Measurements from ENCODE around the gene MYH15. TPM values are rescaled to one million over a fixed set of nuclear protein-coding genes. Genes with fewer than 3 reads are reported as not detected.

The MYH15 gene
- total and polyA plus RNA-seq, 4 donors, result 0.01 to 0.08 (median 0.05) TPM; not detected in 1

GRCh38 chr3:108488631-108489030 is 21.8 kb downstream of the MYH15 start (continued):
- TF ChIP-seq REST (IDR thresholded peaks at IDR 0.05) (no peak), HNF4A (conservative IDR thresholded peaks at IDR 0.05) (no peak), ATF3 (IDR thresholded peaks at IDR 0.05) (no peak), JUND (IDR thresholded peaks at IDR 0.05) (no peak)

GRCh38 chr3:108487439-108487838 is 23.0 kb downstream of the MYH15 start:
- Histone ChIP-seq H3K9ac (ENCODE audit: low read depth in 1 of 2, low read length in 2 of 2) (no peak overlapping the region), H3K27ac (ENCODE audit: low read depth in 1 of 2, low read length in 2 of 2) (no peak overlapping the region), H3K4me1 (ENCODE audit: control insufficient read depth in 4 of 4, insufficient read depth in 4 of 4, low read length in 3 of 4) (no peaks in the 10 kb centered on the region), H3K4me3 (ENCODE audit: low read depth in 1 of 3, low read length in 3 of 3) (no peak overlapping the region), H3K36me3 (ENCODE audit: control insufficient read depth in 4 of 4, insufficient read depth in 3 of 4, low read depth in 1 of 4, low read length in 3 of 4) (no peaks in the 10 kb centered on the region), H3K27me3 (ENCODE audit: control insufficient read depth in 4 of 4, insufficient read depth in 4 of 4, low read length in 3 of 4) (no peaks in the 10 kb centered on the region), H3K9me3 (ENCODE audit: control insufficient read depth in 4 of 4, low read length in 3 of 4) (no peaks in the 10 kb centered on the region)
- 73% methylated on average over 2 of the region's 2 CpGs for WGBS
- TF ChIP-seq RXRA (IDR thresholded peaks at IDR 0.05) (no peak), SP1 (IDR thresholded peaks at IDR 0.05) (no peak), FOXA2 (IDR thresholded peaks at IDR 0.05) (no peak), HNF4A (conservative IDR thresholded peaks at IDR 0.05) (no peak)
- DNase-seq (ENCODE audit: low spot score), result no peak

- H3K27ac ChIP-seq (ENCODE audit: low read depth in 1 of 2, low read length in 2 of 2), result no peak overlapping the region
- no peaks in the 10 kb centered on the region for H3K27me3 ChIP-seq (ENCODE audit: control insufficient read depth in 4 of 4, insufficient read depth in 4 of 4, low read length in 3 of 4)
- no peak overlapping the region for H3K9ac ChIP-seq (ENCODE audit: low read depth in 1 of 2, low read length in 2 of 2)
- 52% methylated on average over 6 of the region's 6 CpGs for WGBS
- TF ChIP-seq FOXA1 (IDR thresholded peaks at IDR 0.05), result no peak
- no peaks in the 10 kb centered on the region for H3K36me3 ChIP-seq (ENCODE audit: control insufficient read depth in 4 of 4, insufficient read depth in 3 of 4, low read depth in 1 of 4, low read length in 3 of 4)
- no peak for DNase-seq (ENCODE audit: low spot score)
- no peaks in the 10 kb centered on the region for H3K9me3 ChIP-seq (ENCODE audit: control insufficient read depth in 4 of 4, low read length in 3 of 4)
- H3K4me3 ChIP-seq (ENCODE audit: low read depth in 1 of 3, low read length in 3 of 3), result no peak overlapping the region
- H3K4me1 ChIP-seq (ENCODE audit: control insufficient read depth in 4 of 4, insufficient read depth in 4 of 4, low read length in 3 of 4), result no peaks in the 10 kb centered on the region
These were observed 23.5 kb downstream of the MYH15 start for GRCh38 chr3:108486941-108487340.

- H3K9me3 ChIP-seq (ENCODE audit: control insufficient read depth in 4 of 4, low read length in 3 of 4), result no peaks in the 10 kb centered on the region
- WGBS, result 61% methylated on average over 3 of the region's 3 CpGs
- TF ChIP-seq EGR1 (IDR thresholded peaks at IDR 0.05; ENCODE audit: low read depth in 2 of 2), result no peak
- TF ChIP-seq HNF4A (conservative IDR thresholded peaks at IDR 0.05), result no peak
- no peak for TF ChIP-seq JUND (IDR thresholded peaks at IDR 0.05)
- TF ChIP-seq HNF4G (IDR thresholded peaks at IDR 0.05), result no peak
- no peak for TF ChIP-seq GABPA (IDR thresholded peaks at IDR 0.05 in 1 of 2, conservative IDR thresholded peaks at IDR 0.05 in 1 of 2)
- TF ChIP-seq RAD21 (IDR thresholded peaks at IDR 0.05), result no peak
- no peak for TF ChIP-seq CTCF (IDR thresholded peaks at IDR 0.05; ENCODE audit: low read depth, low read length, missing input control)
- no peak for TF ChIP-seq ATF3 (IDR thresholded peaks at IDR 0.05)
- no peak for TF ChIP-seq TAF1 (conservative IDR thresholded peaks at IDR 0.05)
- H3K9ac ChIP-seq (ENCODE audit: low read depth in 1 of 2, low read length in 2 of 2), result no peak overlapping the region
- no peak overlapping the region for H3K4me3 ChIP-seq (ENCODE audit: low read depth in 1 of 3, low read length in 3 of 3)
- no peak for DNase-seq (ENCODE audit: low spot score)
- no peaks in the 10 kb centered on the region for H3K4me1 ChIP-seq (ENCODE audit: control insufficient read depth in 4 of 4, insufficient read depth in 4 of 4, low read length in 3 of 4)
- no peak overlapping the region for H3K27ac ChIP-seq (ENCODE audit: low read depth in 1 of 2, low read length in 2 of 2)
- H3K36me3 ChIP-seq (ENCODE audit: control insufficient read depth in 4 of 4, insufficient read depth in 3 of 4, low read depth in 1 of 4, low read length in 3 of 4), result no peaks in the 10 kb centered on the region
- H3K27me3 ChIP-seq (ENCODE audit: control insufficient read depth in 4 of 4, insufficient read depth in 4 of 4, low read length in 3 of 4), result no peaks in the 10 kb centered on the region
These were observed 24.1 kb downstream of the MYH15 start for GRCh38 chr3:108486338-108486737.

Measured in liver (tissue), 9 donors.